SK-N-MC (cell line): ENCODE results near the gene PTPRN.

ENCODE experiments used
- EZH2 ChIP-seq: fragments of 200-600 bp; sonication (generic); IDR thresholded peaks from one replicate; pipeline ENCODE4 v1.6.1; 2017; ENCODE audit warnings: antibody characterized with exemption
- FOXP2 ChIP-seq: optimal IDR thresholded peaks from 2 replicates; pipeline ENCODE3; 2011; ENCODE audit warnings: mild to moderate bottlenecking, moderate library complexity; ENCODE audit not compliant: insufficient read depth; ENCODE audit errors: extremely low read length, control extremely low read depth
- POLR2AphosphoS5 ChIP-seq: IDR thresholded peaks from 2 replicates; pipeline ENCODE4 v1.6.1; 2012; ENCODE audit warnings: mild to moderate bottlenecking, low read depth, low read length, borderline replicate concordance

- no peak for TF ChIP-seq EZH2
- TF ChIP-seq POLR2AphosphoS5, result no peak
- TF ChIP-seq FOXP2, result no peak
Observed at GRCh38 chr2:219261024-219261855, 48.0 kb downstream of the PTPRN start.
